ENCODE data around the gene CCR2. TPM values are rescaled to one million over a fixed set of nuclear protein-coding genes. Genes with fewer than 3 reads are reported as not detected.

The CCR2 gene
- total and polyA plus RNA-seq, 2 donors from 2014 or later, result 0.62 to 8.1 TPM

DNA sequence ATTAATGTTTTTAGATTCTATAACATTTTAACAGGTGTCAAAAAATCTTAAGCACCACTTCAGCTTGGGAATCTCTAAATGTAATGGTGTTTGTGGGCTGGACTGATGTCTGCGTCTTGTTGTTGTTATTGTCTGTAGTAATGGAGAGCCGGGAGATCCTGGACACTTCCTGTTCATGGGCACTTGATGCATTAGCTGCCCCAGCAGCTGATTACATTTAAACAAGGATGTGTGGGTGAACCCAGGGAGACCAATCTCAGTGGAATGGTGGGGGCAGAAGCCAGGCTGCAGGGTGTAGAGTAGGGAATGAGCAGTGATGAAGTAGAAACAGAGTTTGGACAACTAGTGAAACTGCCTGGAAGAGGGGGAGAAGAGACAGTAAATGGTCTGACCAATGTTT, 45.2 kb downstream of the CCR2 start:
- no peak overlapping the region for H3K4me3 ChIP-seq (ENCODE audit: low read length in 3 of 3)
- no peak overlapping the region for H3K9ac ChIP-seq (ENCODE audit: low read length in 3 of 3)
- H3K27ac ChIP-seq (ENCODE audit: low read depth in 2 of 2, low read length in 2 of 2), result no peak overlapping the region
- H3K4me1 ChIP-seq (ENCODE audit: control insufficient read depth in 2 of 3, insufficient read depth in 2 of 3, low read depth in 1 of 3, low read length in 3 of 3), result no peaks in the 10 kb centered on the region
- H3K9me3 ChIP-seq (ENCODE audit: control insufficient read depth in 2 of 3, insufficient read depth in 1 of 3, low read length in 3 of 3), result no peaks in the 10 kb centered on the region
- DNase-seq, result no peak
- no peak for FAIRE-seq
- TF ChIP-seq, protein P1, sequence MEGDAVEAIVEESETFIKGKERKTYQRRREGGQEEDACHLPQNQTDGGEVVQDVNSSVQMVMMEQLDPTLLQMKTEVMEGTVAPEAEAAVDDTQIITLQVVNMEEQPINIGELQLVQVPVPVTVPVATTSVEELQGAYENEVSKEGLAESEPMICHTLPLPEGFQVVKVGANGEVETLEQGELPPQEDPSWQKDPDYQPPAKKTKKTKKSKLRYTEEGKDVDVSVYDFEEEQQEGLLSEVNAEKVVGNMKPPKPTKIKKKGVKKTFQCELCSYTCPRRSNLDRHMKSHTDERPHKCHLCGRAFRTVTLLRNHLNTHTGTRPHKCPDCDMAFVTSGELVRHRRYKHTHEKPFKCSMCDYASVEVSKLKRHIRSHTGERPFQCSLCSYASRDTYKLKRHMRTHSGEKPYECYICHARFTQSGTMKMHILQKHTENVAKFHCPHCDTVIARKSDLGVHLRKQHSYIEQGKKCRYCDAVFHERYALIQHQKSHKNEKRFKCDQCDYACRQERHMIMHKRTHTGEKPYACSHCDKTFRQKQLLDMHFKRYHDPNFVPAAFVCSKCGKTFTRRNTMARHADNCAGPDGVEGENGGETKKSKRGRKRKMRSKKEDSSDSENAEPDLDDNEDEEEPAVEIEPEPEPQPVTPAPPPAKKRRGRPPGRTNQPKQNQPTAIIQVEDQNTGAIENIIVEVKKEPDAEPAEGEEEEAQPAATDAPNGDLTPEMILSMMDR (IDR thresholded peaks at IDR 0.05; ENCODE audit: borderline replicate concordance, extremely low read depth, insufficient read depth), result no peak
- no peaks in the 10 kb centered on the region for H3K36me3 ChIP-seq (ENCODE audit: control insufficient read depth in 2 of 3, insufficient read depth in 3 of 3, low read length in 3 of 3)
- no peaks in the 10 kb centered on the region for H3K27me3 ChIP-seq (ENCODE audit: control insufficient read depth, insufficient read depth, low read length)
- intact Hi-C loops (cut with DNase I), result no loop called here

DNA sequence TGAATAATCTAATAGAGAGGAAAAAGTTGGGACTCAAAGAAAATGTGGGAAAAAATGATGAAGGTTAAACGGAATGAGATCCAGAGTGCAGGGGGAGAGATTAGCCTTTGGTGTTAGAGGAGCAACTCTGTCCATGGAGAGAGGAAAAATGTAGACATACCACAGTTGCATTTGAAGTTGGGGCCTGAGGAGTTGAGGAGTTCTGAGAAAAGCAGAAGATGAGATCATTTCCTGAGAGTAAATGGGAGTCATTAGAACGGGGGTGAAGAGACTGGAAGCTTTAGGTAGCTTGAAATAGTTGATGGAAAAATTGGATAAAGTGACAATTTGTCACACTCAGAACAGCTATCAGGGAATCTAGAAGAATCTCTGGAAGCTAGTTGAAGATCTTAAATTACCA, 45.6 kb downstream of the CCR2 start:
- Histone ChIP-seq H3K27me3 (ENCODE audit: control insufficient read depth, insufficient read depth, low read length) (no peaks in the 10 kb centered on the region), H3K36me3 (ENCODE audit: control insufficient read depth in 2 of 3, insufficient read depth in 3 of 3, low read length in 3 of 3) (no peaks in the 10 kb centered on the region), H3K4me3 (ENCODE audit: low read length in 3 of 3) (no peak overlapping the region), H3K9ac (ENCODE audit: low read length in 3 of 3) (no peak overlapping the region), H3K27ac (ENCODE audit: low read depth in 2 of 2, low read length in 2 of 2) (no peak overlapping the region), H3K4me1 (ENCODE audit: control insufficient read depth in 2 of 3, insufficient read depth in 2 of 3, low read depth in 1 of 3, low read length in 3 of 3) (peaks cover 0 to under 1% (median 0%) of the 10 kb centered on the region in 3 donors), H3K9me3 (ENCODE audit: control insufficient read depth in 2 of 3, insufficient read depth in 1 of 3, low read length in 3 of 3) (no peaks in the 10 kb centered on the region)
- TF ChIP-seq, protein P1 (IDR thresholded peaks at IDR 0.05; ENCODE audit: borderline replicate concordance, extremely low read depth, insufficient read depth), result no peak
- no peak for DNase-seq
- no peak for FAIRE-seq
- intact Hi-C loops (cut with DNase I), result no loop called here

DNA sequence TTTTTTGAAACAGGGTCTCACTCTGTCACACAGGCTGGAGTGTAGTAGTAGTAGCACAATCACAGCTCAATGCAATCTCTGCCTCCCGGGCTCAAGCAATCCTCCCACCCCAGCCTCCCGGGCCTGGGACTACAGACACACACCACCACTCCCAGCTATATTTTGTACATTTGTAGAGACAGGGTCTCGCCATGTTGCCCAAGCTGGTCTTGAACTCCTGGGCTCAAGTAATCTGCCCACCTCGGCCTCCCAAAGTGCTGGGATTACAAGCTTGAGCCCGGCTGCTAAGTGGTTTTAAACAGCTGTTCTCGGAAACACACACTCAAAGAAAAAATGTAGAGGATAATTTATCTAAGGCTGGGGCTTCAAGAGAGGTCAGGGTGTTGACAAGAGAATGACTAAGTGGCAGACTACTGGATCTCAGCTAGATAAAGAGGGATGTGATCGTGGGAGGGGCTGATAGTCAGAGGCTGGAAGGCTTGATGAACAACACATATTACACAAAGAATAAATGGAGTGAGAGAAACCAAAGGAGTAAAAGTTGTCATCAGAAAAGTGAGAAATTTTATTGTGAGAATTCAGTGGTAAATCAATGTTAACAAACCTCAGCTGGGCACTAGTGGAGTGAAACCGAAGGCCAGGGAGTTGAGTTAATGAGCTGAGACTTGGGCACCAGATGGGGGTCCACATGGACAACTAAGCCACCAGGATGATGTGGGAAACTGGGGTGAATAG, 46.3 kb downstream of the CCR2 start:
- Histone ChIP-seq H3K36me3 (ENCODE audit: control insufficient read depth in 2 of 3, insufficient read depth in 3 of 3, low read length in 3 of 3) (no peaks in the 10 kb centered on the region), H3K9me3 (ENCODE audit: control insufficient read depth in 2 of 3, insufficient read depth in 1 of 3, low read length in 3 of 3) (no peaks in the 10 kb centered on the region), H3K27ac (ENCODE audit: low read depth in 2 of 2, low read length in 2 of 2) (no peak overlapping the region), H3K4me3 (ENCODE audit: low read length in 3 of 3) (no peak overlapping the region), H3K27me3 (ENCODE audit: control insufficient read depth, insufficient read depth, low read length) (no peaks in the 10 kb centered on the region), H3K4me1 (ENCODE audit: control insufficient read depth in 2 of 3, insufficient read depth in 2 of 3, low read depth in 1 of 3, low read length in 3 of 3) (peaks cover 0 to 6% (median 0%) of the 10 kb centered on the region in 3 donors), H3K9ac (ENCODE audit: low read length in 3 of 3) (no peak overlapping the region)
- TF ChIP-seq, protein P1 (IDR thresholded peaks at IDR 0.05; ENCODE audit: borderline replicate concordance, extremely low read depth, insufficient read depth), result no peak
- intact Hi-C loops (cut with DNase I), result no loop called here
- FAIRE-seq (no peak), DNase-seq (peak in 2 of 5 donors; percentile 22 to 56)
